Nephron progenitor cell (in vitro differentiated cells): ENCODE results near the gene LCLAT1.

ENCODE experiments used
- DNase-seq: peaks from one replicate; pipeline ENCODE4 v3.0.0; 2021
- H3K27ac Mint-ChIP-seq: 2 replicates; pipeline ENCODE4 v1.8.0; 2021; ENCODE audit warnings: mild to moderate bottlenecking, moderate library complexity, mixed read lengths
- H3K27me3 Mint-ChIP-seq: 2 replicates; pipeline ENCODE4 v1.8.0; 2021; ENCODE audit warnings: mild to moderate bottlenecking, low read depth, mixed read lengths; ENCODE audit not compliant: poor library complexity
- H3K36me3 Mint-ChIP-seq: 2 replicates; pipeline ENCODE4 v1.8.0; 2021; ENCODE audit warnings: low read depth, mixed read lengths
- H3K4me1 Mint-ChIP-seq: 2 replicates; pipeline ENCODE4 v1.8.0; 2021; ENCODE audit warnings: mixed read lengths
- H3K4me3 Mint-ChIP-seq: 2 replicates; pipeline ENCODE4 v1.8.0; 2021; ENCODE audit warnings: mild to moderate bottlenecking, moderate library complexity, mixed read lengths
- H3K9me3 Mint-ChIP-seq: 2 replicates; pipeline ENCODE4 v1.8.0; 2021; ENCODE audit warnings: mild to moderate bottlenecking, moderate library complexity, mixed read lengths
- TF ChIP-seq, protein P1 (sequence below): fragments of 200-600 bp; sonication (generic); IDR thresholded peaks from 2 replicates; pipeline ENCODE4 v1.5.0; 2021; ENCODE audit warnings: antibody characterized with exemption

The LCLAT1 gene

DNA sequence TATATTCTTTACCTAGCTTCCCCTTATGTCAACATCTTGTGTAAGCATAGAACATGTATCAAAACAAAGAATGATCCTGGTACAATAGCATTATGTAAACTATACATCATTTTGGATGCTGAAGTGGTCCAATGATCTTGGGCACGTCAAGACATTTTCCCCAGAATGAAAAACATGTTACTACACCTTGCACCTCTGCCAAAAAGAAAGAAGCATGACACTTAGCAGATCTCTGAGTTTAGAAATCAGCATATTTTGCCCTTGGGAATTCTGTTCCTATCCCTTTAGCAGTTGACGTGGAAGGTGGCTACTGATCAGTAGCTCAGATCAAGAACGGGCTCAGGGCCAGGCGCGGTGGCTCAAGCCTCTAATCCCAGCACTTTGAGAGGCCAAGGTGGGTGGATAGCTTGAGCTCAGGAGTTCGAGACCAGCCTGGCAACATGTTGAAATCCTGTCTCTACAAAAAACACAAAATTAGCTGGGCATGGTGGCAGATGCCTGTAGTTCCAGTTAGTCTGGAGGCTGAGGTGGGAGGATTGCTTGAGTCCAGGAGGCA is 1.7 kb upstream of the LCLAT1 start:
- Mint-ChIP-seq H3K36me3 (peaks cover 11% of the 10 kb centered on the region), H3K4me3 (peak overlapping the region; percentile 47), H3K9me3 (no peaks in the 10 kb centered on the region), H3K27me3 (peaks cover 12% of the 10 kb centered on the region), H3K4me1 (peaks cover 24% of the 10 kb centered on the region), H3K27ac (no peak overlapping the region)
- no peak for DNase-seq
- TF ChIP-seq, protein P1, sequence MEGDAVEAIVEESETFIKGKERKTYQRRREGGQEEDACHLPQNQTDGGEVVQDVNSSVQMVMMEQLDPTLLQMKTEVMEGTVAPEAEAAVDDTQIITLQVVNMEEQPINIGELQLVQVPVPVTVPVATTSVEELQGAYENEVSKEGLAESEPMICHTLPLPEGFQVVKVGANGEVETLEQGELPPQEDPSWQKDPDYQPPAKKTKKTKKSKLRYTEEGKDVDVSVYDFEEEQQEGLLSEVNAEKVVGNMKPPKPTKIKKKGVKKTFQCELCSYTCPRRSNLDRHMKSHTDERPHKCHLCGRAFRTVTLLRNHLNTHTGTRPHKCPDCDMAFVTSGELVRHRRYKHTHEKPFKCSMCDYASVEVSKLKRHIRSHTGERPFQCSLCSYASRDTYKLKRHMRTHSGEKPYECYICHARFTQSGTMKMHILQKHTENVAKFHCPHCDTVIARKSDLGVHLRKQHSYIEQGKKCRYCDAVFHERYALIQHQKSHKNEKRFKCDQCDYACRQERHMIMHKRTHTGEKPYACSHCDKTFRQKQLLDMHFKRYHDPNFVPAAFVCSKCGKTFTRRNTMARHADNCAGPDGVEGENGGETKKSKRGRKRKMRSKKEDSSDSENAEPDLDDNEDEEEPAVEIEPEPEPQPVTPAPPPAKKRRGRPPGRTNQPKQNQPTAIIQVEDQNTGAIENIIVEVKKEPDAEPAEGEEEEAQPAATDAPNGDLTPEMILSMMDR = no peak

DNA sequence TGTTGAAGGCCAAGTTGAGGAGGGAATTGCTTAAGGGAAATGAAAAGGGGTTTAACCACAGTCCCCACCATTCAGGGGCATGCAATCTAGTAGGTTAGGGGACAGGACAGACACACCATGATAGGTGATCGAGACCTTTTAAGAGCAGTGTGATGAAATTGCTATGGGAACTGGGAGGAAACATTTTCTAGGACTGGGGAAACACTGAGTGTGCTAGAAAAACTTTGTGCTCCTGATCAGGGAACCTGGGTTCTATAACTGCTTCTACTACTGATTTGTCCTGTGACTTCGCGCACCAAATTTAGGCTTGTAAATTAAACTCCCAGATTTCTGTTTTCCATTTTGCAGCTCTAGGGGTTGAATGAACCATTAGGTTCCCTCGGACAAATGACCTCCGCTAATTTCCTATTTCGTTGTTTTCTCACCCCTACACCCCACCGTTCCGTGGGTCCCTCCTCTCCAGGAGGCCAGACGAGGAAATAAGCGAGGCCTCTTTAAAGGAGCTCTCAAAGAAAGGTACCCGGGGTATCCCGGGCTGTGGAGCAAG is 371 bp upstream of the LCLAT1 start:
- H3K36me3 Mint-ChIP-seq = peaks cover 21% of the 10 kb centered on the region
- peak overlapping the region; percentile 87 for H3K27ac Mint-ChIP-seq
- peaks cover 14% of the 10 kb centered on the region for H3K27me3 Mint-ChIP-seq
- H3K9me3 Mint-ChIP-seq = no peaks in the 10 kb centered on the region
- TF ChIP-seq, protein P1 = no peak
- peaks cover 24% of the 10 kb centered on the region for H3K4me1 Mint-ChIP-seq
- peak overlapping the region; percentile 90 for H3K4me3 Mint-ChIP-seq
- no peak for DNase-seq

- H3K36me3 Mint-ChIP-seq = peaks cover 21% of the 10 kb centered on the region
- H3K9me3 Mint-ChIP-seq = no peaks in the 10 kb centered on the region
- peaks cover 24% of the 10 kb centered on the region for H3K4me1 Mint-ChIP-seq
- DNase-seq = no peak
- no peak overlapping the region for H3K27ac Mint-ChIP-seq
- peaks cover 14% of the 10 kb centered on the region for H3K27me3 Mint-ChIP-seq
- TF ChIP-seq, protein P1 = no peak
- H3K4me3 Mint-ChIP-seq = peak overlapping the region; percentile 90
Measured at GRCh38 chr2:30448308-30448707, 1.3 kb downstream of the LCLAT1 start.

DNA sequence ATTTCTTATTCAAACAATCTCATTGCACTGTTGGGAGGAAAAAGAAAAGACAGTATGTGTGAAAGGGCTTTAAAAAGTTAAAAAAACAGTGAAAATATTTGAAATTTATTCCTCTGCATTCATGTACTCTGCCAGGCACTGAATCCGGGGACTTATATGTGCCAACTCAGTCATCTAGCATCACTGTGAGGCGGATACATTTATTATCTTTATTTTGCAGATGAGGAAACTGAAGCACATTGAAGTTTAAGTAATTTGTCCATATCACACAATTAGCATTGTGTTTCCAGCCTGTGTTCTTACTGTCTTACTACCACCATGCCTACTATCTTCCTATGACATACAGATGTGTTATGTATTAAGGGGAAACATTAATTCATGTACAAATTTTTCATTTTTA is 1.8 kb downstream of the LCLAT1 start:
- no peak overlapping the region for H3K27ac Mint-ChIP-seq
- peaks cover 24% of the 10 kb centered on the region for H3K4me1 Mint-ChIP-seq
- H3K4me3 Mint-ChIP-seq = peak overlapping the region; percentile 90
- TF ChIP-seq, protein P1 = no peak
- no peaks in the 10 kb centered on the region for H3K9me3 Mint-ChIP-seq
- no peak for DNase-seq
- H3K27me3 Mint-ChIP-seq = peaks cover 14% of the 10 kb centered on the region
- H3K36me3 Mint-ChIP-seq = peaks cover 23% of the 10 kb centered on the region

GRCh38 chr2:30450025-30450424 is 3.0 kb downstream of the LCLAT1 start:
- H3K4me3 Mint-ChIP-seq = no peak overlapping the region
- H3K27ac Mint-ChIP-seq = no peak overlapping the region
- no peak for DNase-seq
- TF ChIP-seq, protein P1 = no peak
- peaks cover 29% of the 10 kb centered on the region for H3K36me3 Mint-ChIP-seq
- H3K27me3 Mint-ChIP-seq = peaks cover 12% of the 10 kb centered on the region
- peaks cover 31% of the 10 kb centered on the region for H3K4me1 Mint-ChIP-seq
- no peaks in the 10 kb centered on the region for H3K9me3 Mint-ChIP-seq

- no peak for DNase-seq
- Mint-ChIP-seq H3K4me3 (no peak overlapping the region), H3K27me3 (peaks cover 6% of the 10 kb centered on the region), H3K4me1 (peaks cover 36% of the 10 kb centered on the region), H3K9me3 (peaks cover 7% of the 10 kb centered on the region), H3K36me3 (peaks cover 40% of the 10 kb centered on the region), H3K27ac (no peak overlapping the region)
- TF ChIP-seq, protein P1 = no peak
Measured at GRCh38 chr2:30453498-30453897, 6.5 kb downstream of the LCLAT1 start.
